ENCODE results near the gene DICER1.

DNA sequence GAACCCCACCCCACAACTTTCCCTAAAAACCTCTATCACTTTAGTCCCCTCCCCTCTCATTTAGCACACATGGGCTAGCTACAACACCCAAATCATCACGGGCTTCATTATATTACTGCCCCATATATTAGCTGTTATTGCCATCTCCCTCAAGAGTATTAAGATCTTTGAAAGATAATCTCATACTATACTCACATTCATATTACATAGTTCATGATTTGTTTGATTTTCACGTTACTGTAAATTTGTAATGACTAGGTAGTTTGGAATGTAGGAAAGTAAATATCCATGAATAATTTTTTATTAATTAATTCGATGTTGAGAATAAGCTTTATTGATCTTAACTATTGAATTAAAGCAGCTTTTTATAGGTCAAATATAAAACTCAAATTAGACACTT lies 7.9 kb downstream of the DICER1 start:
- TF ChIP-seq CTCF (IDR thresholded peaks at IDR 0.05; ENCODE audit: poor library complexity) (no peak), EZH2 (IDR thresholded peaks at IDR 0.05; ENCODE audit: borderline replicate concordance) (no peak)

Measured in hepatocyte (in vitro differentiated cells).